Liver (tissue), 3 donors: ENCODE measurements around the gene MPPED2.

Experiments used
- RAD21 ChIP-seq, 2 donors: IDR thresholded peaks; 2 replicates each; pipeline ENCODE4 v1.6.1; 2016; ENCODE audit warnings: antibody characterized with exemption in 2 of 2, mild to moderate bottlenecking in 2 of 2
- TF ChIP-seq, protein P1 (sequence below): fragments of 150-350 bp; IDR thresholded peaks from 2 replicates; pipeline ENCODE4 v1.5.1; 2017; ENCODE audit warnings: improper control_type of control experiment, low read depth, low read length; ENCODE audit not compliant: missing input control
- TF ChIP-seq, protein P2 (sequence below): IDR thresholded peaks from 2 replicates; pipeline ENCODE4 v1.6.1; 2016; ENCODE audit warnings: antibody characterized with exemption
- donor health status: healthy.
- donor health status: healthy.

GRCh38 chr11:30393012-30393411 lies 193.1 kb downstream of the MPPED2 start:
- TF ChIP-seq, protein P1, sequence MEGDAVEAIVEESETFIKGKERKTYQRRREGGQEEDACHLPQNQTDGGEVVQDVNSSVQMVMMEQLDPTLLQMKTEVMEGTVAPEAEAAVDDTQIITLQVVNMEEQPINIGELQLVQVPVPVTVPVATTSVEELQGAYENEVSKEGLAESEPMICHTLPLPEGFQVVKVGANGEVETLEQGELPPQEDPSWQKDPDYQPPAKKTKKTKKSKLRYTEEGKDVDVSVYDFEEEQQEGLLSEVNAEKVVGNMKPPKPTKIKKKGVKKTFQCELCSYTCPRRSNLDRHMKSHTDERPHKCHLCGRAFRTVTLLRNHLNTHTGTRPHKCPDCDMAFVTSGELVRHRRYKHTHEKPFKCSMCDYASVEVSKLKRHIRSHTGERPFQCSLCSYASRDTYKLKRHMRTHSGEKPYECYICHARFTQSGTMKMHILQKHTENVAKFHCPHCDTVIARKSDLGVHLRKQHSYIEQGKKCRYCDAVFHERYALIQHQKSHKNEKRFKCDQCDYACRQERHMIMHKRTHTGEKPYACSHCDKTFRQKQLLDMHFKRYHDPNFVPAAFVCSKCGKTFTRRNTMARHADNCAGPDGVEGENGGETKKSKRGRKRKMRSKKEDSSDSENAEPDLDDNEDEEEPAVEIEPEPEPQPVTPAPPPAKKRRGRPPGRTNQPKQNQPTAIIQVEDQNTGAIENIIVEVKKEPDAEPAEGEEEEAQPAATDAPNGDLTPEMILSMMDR, result no peak
- TF ChIP-seq, protein P2, sequence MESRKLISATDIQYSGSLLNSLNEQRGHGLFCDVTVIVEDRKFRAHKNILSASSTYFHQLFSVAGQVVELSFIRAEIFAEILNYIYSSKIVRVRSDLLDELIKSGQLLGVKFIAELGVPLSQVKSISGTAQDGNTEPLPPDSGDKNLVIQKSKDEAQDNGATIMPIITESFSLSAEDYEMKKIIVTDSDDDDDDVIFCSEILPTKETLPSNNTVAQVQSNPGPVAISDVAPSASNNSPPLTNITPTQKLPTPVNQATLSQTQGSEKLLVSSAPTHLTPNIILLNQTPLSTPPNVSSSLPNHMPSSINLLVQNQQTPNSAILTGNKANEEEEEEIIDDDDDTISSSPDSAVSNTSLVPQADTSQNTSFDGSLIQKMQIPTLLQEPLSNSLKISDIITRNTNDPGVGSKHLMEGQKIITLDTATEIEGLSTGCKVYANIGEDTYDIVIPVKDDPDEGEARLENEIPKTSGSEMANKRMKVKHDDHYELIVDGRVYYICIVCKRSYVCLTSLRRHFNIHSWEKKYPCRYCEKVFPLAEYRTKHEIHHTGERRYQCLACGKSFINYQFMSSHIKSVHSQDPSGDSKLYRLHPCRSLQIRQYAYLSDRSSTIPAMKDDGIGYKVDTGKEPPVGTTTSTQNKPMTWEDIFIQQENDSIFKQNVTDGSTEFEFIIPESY, result no peak
- no peak for TF ChIP-seq RAD21 (IDR thresholded peaks at IDR 0.05)
